HG03045 (cell line): Measurements from ENCODE around the gene CGNL1.

Experiments
- ATAC-seq: cut with Tn5 transposase; IDR thresholded peaks from one replicate; pipeline ENCODE4 v1.9.1; 2021; ENCODE audit warnings: mild to moderate bottlenecking, moderate library complexity; ENCODE audit not compliant: unreplicated experiment

Gene CGNL1

DNA sequence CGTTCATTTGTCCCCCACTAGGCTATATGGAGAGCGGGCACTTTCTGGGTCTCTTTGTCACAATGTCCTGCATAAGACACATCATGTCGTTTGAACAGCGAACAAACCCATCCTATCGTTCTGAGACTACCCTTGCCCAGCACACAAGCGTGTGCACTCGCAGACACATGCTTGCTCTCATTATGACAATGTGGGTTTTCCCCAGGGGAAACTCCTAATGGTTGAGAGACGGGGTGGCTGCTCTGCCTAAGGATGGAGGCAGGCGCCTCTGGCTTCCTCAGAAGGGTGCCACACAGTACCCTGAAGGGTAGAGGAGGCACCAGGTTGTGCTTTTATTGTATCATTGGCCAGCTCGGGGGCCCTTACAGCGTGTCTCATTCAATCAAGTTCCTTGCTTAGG is 164.4 kb downstream of the CGNL1 start:
- peak; percentile 84 for ATAC-seq

DNA sequence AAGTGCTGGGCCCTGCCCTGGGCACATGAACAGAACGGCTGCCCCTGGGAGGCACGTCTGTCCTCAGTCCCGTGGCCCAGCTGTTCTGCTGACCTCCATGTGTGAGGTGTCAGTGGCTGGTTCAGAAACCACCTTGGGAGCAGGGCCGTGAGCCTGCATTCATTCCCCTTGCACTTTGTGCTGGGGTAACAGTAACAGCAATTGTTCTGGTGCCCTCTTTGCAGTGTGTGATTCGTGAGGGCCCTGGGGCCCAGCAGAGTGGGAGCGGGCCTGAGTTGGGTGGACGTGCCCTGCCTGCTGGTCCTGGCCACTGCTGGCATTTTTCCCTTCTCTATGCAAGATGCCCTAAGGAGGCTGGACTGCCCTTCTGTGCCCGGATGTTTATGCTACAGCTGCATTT is 165.0 kb downstream of the CGNL1 start:
- ATAC-seq: no peak

DNA sequence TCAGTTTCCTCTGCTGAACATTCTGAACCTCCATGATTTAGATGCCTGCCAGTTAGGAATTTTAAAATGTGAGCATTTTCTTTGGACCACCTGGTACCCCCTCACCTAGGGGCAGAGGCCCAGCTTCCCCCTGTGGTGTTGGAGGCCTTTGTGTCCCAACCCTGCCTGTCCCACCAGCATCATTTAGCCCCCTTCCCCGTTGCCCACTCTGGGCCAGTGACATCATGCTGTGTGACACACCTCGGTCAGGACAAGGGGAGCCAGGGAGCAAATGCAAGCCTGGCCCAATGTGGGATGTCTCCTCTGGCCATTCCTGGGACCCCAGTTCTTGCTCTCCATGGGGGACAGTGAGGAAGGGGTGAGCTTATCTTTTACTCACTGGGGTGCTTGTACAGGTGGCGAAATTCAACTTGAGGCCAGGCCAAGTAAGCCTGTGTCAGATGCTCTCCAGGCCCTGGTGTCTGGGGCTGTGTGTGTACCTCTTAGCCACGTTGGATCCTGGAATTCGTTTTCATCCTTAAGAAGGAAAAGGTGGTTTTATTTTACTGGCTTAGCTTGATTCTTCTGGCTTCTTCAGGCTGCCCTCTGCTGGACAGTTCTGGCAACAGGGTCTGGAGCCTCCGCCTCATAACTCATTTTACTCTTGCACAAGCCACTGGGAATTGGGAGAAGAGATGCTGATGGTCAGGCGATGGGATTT is 165.7 kb downstream of the CGNL1 start:
- no peak for ATAC-seq

DNA sequence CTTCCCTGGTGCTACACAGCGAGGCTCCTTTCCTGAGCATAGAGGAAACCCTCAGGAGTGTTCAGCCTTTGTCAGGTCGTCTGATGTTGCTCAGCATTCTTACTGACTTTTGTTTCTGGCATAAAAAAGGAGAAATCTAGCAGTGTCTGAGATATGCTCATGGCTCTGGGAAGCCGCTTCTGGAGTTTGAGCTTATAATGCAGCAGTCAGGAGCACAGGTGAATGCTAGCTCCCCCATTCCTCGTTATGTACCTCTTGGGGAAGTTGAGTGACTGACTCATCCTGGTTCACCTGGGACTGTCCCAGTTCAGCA is 166.2 kb downstream of the CGNL1 start:
- ATAC-seq: no peak

DNA sequence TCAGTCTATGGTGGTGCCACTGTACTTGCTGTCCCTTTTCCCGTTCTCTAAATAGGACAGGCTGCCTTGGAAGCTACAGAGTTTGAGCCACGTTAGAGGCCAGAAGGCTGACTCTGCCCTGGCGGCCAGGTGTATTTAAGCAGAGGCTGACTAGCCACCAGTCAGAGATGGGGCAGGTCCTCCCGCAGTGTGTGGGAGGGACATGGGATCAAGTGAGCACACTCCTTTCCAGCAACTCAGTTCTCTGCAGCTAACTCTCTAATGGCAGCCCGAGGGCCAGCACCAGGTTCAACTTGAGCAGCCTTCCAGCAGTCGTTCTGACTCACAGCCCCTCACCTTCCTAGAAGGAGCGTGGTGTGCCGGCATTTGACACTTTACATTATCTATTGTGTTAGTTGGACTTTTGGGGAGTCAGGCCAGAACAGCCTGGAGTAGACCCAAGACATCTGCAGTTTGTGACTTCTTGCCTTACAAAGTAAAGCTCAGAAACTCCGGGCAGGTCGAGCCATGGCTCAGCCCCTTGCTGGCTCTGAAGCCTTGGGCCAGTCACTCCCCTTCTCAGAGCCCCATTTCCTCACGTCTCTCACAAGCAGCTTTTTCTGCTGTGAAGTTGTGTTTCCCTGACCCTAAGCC is 168.7 kb downstream of the CGNL1 start:
- ATAC-seq: no peak

DNA sequence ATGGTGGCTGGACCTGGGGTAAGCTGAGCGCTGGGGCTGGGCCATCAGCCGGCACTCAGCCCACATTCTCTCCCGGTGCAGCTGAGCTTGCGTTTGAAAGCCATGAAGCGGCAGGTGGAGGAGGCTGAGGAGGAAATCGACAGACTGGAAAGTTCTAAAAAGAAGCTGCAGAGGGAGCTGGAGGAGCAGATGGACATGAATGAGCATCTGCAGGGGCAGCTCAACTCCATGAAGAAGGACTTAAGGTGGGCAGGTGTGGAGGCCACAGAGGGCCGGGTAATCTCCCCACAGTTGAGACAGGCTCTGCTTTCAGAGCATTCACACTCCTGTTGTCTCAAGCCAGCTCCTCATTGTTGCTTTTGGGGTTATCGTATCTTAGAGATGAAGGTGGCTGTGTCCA is 169.7 kb downstream of the CGNL1 start:
- ATAC-seq: no peak

DNA sequence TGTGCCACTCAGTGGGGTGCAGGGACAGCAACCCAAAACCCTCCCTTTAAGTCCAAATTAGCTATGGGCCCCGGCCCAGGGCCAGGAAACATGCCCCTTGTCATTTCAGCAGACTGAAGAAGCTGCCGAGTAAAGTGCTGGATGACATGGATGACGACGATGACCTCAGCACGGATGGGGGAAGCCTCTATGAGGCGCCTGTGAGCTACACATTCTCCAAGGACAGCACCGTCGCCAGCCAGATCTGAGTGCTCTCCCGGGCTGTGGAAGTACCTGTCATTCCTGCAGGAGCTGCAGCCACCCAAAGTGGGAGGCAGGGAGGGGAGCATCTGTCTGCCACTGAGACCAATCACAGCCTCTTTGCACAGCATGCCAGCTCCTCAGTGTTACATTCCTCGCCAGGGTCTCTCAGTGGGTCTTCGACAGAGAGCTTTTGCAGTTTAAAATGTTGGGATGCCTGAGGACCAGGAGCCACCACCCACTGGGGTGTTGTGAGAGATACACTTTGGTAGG is 171.0 kb downstream of the CGNL1 start:
- no peak for ATAC-seq

DNA sequence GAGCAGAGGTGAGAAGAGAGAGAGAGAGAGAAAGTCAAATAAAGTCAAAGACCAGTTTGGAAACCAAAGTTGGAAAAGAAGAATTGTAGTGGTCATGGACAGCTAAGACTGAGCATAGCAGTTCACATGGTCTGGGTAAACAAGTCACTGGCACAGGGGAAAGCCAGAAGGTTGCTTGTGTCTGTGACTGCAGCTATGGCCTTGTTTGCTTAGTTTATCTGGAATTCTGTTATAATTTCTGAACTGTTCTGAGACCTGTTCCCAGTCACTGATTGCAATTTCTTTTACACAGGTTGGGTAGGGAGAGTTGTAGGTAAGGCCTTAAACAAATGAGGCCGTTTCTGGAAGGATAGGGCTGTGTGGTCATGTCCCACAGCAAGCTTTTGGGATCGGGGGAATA is 172.0 kb downstream of the CGNL1 start:
- no peak for ATAC-seq

DNA sequence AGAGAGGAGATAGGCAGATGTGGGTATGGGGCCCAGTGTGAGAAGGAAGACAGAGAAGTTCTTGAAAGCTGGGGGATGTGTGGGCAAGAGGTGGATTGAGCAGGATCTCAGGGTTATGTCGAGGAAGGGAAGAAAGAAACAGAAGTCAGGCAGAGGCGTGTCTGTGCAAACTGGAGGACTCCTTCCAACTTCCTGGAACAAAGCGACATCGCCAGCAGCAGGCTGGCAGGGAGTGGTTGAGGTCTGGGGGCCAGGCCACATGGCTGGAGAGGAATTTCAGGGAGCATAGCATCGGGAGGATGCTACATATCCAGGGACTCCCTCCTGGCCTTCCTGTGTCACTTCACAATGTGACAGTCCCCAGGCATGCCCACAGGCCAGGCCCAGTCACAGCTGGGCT is 172.5 kb downstream of the CGNL1 start:
- no peak for ATAC-seq

DNA sequence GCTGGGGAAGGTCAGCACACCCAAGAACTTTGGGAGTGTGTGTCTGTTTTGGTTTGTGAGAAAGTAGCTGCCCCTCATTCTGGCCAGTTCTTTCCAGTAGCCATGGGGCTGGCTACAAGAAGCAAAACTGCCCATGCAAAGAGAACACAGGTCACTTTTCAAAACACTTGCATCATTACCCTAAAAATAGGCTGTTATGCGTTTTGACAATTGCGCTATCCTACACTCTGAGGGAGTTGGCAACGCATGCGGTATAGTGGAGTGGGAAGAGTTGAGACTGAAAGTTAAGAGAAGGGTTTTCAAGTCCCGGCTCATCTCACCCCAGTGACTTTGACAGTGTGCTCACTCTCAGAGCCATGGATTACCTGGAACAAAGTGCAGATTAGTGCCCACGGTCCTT is 173.6 kb downstream of the CGNL1 start:
- no peak for ATAC-seq

DNA sequence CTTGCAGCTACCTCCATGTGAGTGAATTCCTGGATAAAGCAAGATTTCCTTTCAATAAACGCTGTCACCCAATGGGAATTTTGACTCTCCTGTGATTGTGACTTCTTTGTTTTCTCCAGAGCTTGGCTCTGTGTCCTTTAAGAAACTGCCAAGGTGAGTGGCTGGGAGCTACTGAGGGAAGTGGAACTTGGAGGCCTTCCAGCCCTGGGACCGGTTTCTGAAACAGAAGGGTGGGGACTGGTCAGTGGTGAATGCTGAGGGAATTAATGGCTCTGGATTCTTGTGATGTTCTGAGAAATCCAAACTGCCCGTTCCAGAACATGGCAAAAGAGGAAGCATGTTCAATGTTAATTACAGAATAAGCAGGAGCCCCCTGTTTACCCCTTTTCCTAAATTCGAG is 174.3 kb downstream of the CGNL1 start:
- no peak for ATAC-seq

DNA sequence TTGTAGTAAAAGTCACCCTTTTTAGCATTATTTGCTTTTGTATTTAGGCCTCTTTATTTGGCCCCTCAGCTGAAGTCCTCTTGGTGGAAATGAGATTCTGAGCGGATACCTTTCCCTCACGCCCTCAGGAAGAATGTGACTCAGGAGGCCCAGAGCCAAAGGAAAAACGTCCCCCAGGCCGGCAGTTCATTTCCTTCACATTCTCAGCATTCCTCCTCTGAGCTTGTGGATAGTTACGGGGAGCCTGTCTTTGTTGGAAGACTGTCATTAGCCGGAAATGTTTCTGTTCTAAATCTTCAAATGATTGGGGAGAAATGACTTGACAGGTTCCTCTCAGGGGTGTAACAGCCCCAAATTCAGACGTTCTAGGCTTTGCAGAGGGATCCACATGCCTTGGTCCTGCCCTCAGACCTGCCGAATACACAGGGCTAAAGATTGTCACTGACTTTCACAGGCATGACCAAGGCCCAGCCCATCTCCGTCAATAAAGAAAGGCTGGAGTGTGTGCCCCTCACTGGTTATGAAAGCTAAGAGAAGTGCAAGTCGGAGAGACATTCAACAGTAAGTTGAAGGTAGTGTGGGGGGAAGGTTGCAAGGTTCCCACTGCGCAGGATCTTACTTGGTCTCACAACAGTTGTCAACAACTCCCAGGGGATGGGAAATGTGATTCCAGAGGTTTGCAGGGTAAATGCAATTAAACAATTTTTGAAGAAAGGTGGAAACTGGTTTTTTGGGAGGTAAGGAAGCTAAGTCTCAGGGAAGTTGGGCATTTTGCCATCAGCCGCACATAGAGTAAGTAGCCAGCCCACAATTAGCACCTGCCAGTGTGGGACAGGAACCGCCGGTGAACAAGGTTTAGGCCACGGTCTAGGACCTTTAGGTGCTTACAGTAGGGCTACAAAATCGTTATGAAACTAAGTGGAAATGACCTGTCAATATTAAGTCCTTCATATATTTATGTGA is 175.7 kb downstream of the CGNL1 start:
- ATAC-seq: no peak

DNA sequence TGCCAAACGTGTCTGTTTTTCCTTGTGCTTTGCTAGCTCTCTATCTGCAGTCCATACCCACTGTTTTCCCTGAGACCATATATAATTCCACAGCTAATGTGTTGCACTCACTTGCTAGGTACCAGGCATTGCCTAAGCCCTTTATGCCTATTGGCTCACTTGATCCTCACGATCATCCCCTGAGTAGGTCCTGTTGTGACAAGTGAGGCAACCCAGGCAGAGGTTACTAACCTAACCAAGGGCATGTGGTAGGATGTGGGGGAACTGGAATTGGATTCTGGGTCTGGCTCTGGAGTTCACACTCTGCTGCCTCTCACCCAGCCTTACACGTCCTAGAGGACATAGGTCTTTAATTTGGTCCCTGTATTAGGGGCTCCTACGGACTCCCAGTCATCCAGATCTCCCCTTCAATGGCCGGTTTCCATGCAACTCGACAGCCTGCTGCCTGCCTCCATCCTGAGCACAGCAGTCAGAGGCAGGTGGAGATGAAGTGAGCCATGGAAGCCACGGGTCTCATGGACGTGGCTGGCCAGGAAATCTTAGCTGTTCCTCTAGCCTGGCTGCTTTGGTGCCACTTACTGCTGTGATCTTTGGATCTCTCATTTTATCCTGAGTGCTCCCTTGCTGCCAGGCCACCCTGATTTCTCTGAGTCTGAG is 176.5 kb downstream of the CGNL1 start:
- no peak for ATAC-seq

DNA sequence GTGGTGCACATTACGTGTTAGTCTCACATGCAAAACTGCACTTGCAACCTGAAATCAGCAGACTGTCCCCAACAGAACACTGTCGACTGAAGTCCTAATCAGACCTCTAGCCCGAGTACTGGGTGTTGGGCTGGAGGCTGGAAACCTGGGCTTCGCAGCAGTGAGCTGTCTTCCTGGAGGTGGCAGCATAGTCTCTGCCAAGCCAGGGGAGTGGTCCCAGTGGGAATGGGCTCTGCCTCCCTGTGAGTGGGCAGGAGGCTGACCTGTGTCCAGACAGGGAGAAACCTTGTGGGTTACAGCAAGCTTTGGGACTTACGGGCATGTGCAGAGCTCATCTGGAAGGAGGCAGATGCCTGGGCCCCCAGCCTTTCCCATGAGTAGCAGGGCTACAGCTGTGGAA is 177.2 kb downstream of the CGNL1 start:
- no peak for ATAC-seq

DNA sequence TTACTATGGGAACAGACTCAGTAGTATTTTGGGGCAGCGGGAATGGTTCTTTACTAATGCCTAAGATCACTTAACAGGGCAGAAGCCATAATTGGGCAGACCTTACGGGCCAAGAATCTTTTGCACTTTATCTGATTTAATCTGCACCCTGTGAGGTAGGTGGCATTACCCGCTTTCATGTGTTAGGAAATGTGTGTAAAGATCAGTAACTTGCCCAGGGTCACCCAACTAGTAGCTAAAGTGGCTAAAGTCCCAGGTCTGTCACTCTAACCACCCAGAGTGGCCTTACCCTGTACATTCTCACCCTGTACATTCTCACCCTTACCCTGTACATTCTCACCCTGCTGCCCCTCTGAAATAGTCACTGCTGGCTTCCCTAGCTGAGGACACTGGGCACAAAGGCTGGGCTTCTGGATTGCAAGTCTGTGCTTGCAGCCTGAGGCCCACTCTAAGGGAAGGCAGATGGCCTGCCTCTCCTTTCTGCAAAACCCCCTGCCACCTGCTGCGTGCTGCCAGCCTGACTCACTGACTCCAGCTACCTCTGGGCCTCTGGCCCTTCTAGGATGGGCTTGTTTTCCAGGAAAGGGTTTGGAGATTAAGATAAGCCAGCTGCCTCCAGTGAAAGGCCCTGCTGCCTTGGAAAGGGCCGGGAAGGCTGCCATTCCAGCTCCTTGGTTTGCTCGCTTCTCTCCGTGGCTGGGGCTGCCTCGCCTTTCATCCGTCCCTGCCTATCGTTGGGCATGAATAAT is 177.9 kb downstream of the CGNL1 start:
- ATAC-seq: no peak

DNA sequence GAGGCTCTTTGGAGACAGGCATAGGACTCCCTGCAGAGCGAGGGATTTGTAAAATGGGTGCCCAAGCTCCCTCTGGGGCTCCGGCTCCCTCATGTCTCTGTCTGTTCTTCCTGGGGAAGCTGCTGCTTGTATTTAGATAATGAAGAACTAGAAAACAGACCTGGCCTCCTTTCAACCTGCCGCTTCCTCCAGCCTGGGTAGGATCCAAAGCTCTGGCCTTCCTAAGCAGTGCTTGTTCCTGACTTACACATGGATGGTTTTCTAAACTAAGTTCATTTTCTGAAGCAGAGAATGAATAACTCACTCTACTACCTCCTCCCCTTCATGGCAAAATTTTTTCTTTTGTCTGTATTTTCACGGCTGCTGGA is 178.5 kb downstream of the CGNL1 start:
- ATAC-seq: no peak

DNA sequence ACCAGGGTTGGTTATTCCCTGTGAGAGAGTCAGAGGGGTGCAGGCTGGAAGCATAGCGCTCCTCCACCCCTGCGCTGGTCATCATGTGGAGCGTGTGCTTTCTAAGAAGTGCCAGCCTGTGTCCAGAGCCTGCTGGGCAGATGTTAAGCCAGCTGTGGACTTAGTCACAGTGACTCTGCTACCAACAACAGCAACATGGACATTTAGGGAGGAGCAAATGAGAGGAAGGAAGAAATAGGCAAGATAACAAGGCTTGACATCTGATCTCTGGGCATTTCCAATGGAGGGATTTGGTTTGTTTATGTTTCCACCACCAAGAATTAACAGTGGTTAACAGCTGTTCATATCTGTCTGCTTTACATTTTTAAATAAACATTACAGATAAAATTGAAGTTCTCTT is 179.0 kb downstream of the CGNL1 start:
- no peak for ATAC-seq

DNA sequence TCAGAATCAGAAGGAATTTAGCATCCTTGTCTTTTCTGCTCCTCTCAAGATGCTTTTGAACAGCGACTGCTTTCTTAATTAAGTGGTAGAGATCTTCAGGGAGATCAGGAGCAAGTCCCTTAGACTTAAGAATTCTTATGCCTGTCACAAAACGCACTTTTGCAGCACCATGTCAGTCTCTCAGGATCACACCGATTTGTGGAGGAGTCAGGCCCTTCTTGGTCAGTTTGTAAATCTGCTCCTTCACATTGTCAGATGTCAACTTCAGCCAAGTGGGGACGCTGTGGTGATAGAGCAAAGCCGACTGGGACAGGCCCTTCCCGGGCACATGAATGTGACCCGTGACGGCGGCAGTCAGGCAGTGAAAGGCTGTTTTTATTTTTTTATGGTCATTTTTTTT is 179.7 kb downstream of the CGNL1 start:
- ATAC-seq: no peak

DNA sequence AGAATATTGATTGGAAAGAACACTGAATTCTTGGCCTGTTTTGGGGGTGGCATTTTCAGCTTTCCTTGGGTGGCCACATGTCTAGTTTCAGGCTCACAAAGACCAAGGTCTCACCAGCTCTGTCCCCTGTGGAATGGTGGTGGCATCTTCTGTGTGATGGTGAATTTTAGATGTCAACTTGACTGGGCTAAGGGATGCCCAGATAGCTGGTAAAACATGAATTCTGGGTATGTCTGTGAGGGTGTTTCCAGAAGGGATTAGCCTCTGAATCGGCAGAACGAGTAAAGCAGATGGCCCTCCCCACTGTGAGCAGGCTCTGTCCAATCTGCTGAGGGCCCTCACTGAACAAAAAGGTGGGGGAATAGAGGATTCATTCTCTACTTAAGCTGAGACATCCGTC is 181.0 kb downstream of the CGNL1 start:
- no peak for ATAC-seq

DNA sequence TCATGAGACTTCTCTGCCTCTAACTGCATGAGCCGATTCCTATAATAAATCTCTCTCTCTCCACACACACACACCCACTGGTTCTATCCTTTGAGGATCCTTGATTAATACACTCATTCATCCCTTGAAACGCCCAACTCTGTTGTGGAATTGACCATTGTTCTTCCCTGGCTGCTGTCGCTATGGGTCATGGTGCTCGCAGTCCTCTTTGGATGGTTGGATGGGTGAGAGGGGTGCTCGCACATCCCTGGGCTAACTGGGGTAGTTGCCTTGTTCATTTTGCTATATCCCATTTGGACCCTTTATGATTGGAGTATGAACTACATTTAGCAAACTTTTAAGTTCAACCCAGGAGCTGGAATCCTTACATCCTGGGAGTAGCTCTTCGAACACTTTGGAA is 181.5 kb downstream of the CGNL1 start:
- no peak for ATAC-seq

DNA sequence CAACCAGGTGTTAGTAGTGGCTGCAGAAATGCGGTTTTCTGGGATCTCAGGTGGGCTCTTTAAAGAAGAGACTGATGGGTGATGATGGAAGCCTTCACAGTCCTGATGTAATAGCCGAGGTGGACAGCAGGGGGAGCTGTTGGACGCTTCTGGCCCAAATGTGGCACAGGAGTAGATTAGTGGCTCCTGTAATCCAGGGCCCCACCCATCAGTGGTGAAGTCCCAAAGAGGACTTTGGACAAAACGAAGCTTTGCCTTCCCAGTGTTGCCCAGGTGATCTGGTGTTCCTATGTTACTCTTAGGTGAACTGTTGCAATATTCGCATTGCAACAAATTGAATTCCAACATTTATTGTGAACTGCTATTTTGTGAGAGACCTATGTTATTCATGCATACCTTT is 183.6 kb downstream of the CGNL1 start:
- ATAC-seq: no peak
